NCI-H774 (cell line): ENCODE results near the gene CARD11.
"Not testable (repeated sequence)": the region's sequence is repeated elsewhere in the genome, so short reads cannot be mapped to it uniquely, and the experiment has no call there.

ENCODE experiments used
- DNase-seq: peaks from one replicate; lab custom pipeline; 2025; lab: John Stamatoyannopoulos, UW

The CARD11 gene

GRCh38 chr7:3064067-3064466, 20.4 kb upstream of the CARD11 start:
- no peak for DNase-seq

GRCh38 chr7:3063016-3063753, 19.5 kb upstream of the CARD11 start:
- no peak for DNase-seq

- DNase-seq = no peak
Measured at GRCh38 chr7:3057066-3057420, 13.4 kb upstream of the CARD11 start.

DNA sequence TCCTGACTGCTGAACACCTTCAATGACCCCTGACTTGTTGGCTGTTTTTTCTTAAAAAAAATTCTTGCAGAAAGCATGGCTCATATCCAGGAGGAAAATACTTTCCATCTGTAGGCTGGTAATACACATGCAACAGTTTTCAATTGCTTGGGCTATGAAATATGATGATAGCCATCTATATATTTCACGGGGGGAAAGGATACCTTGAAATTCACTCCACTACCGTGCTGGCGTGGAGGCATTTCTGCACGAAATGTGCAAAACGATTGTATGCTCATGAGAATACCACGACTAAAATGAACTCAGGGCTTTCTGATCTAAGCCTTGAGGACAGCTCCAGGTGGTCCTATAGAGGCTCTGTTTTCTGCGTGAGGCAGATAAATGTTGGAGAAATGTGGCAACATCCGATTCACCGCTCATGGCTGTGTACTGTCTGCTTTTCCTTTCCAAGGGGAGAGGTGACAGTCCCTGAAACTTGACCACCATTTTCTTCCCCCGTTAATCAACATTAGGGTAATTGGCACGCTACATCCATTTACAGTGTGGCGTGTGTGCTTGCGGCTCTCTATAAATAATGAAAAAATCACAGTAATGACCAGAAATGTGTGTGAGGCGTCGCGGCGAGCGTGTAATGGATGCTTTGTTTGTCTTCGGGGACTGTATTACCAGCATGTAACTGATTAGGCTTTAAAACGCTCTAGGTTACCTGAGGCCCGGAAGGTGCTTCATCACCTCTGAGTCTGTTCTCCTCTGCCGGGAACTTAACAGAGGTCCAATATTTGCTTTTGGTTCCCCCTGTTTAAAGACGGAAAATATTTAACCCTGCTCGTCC, 12.8 kb upstream of the CARD11 start:
- DNase-seq = no peak

GRCh38 chr7:3055626-3056025, 12.0 kb upstream of the CARD11 start:
- DNase-seq = no peak

DNA sequence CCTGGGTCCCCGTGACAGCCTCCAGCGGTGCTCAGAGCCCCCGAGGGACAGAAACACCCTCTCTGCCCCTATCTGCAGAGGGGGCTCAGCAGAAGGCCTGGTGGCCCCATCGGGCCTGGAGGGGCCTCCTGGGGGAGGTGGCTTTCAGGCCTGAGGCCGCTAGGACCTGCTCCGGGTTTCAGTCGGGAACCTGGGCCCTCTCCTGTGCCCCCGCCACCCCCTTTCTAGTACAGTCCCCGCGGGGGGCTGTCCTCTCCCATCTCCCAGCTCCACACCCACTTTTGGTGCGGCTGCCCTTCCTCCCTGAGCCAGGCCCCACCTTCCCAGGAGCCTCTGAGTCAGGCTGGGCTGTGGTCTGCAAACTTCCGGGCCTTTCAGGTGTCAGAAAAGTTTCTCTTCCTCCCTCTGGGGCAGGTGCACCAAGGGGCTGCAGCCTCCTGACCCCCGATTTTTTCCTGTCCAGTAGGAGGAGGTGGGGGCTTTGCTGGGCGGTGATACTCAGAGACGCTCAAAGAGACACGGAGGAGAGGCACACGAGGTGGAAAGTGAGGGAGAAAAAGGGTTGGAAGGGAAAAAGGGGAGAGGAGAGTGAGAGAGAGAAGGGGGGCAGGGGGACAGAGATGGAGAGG, 692 bp downstream of the CARD11 start:
- DNase-seq = no peak

GRCh38 chr7:3041986-3042675, 1.5 kb downstream of the CARD11 start:
- no peak for DNase-seq

- no peak for DNase-seq
Measured at GRCh38 chr7:3039787-3040186, 3.9 kb downstream of the CARD11 start.

DNA sequence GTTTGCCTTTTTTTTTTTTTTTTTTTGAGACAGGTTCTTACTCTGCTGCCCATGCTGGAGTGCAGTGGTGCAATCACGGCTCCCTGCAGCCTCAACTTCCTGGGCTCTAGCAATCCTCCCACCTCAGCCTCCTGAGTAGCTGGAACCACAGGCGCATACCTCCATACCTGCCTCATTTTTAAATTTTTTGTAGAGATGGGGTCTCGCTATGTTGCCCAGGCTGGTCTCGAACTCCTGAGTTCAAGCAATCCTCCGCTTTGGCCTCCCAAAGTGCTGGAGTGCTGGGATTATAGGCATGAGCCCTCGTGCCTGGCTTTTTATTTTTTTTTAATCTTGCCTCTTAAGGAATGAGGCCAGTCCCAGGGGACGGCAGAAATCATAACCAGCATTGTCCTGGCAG, 5.7 kb downstream of the CARD11 start:
- DNase-seq = not testable (repeated sequence)

GRCh38 chr7:3037259-3037658, 6.4 kb downstream of the CARD11 start:
- no peak for DNase-seq

DNA sequence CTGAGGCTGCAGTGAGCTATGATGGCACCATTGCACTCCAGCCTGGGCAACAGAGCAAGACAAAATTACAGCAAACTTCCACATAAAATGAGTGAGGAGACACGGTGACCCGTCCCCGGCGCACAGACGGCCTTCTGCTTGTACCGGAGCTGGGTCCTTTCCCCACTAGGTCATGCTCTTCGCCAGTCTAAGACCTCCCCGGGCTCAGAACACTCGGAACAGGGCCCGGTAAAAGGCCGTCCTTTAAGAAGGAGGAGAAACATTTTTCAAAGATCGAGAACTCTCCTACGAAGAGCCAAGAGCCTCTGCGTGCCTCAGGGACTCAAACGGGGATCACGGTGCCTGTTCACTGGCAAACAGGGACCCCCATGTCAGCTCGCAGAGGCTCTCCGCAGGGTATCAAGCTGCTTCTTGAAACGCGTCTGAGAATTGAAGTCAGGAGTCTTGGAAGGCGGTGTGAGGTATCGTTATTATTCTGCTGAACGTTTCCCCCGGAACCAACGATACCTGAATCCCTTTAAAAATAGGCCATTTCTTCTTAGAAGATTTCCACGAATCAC, 9.0 kb downstream of the CARD11 start:
- DNase-seq = no peak

GRCh38 chr7:3033581-3033980, 10.1 kb downstream of the CARD11 start:
- no peak for DNase-seq

DNA sequence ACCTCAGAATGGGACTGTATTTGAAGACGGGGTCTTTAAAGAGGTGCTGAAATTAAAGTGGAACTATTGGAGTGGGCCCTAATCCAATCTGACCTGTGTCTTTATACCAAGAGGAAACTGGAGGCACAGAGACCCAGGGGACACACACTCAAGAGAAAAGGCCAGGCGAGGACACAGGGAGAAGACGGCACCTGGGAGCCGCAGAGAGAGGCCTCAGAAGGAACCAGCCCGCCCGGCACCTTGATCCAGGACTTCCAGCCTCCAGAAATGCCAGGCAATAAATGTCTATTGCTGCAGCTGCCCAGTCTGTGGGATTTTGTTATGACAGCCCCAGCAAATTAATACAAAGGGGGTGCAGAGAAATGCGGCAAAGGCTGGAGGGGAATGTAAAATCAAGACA, 10.5 kb downstream of the CARD11 start:
- DNase-seq = no peak

- no peak for DNase-seq
Measured at GRCh38 chr7:3032256-3032655, 11.4 kb downstream of the CARD11 start.

DNA sequence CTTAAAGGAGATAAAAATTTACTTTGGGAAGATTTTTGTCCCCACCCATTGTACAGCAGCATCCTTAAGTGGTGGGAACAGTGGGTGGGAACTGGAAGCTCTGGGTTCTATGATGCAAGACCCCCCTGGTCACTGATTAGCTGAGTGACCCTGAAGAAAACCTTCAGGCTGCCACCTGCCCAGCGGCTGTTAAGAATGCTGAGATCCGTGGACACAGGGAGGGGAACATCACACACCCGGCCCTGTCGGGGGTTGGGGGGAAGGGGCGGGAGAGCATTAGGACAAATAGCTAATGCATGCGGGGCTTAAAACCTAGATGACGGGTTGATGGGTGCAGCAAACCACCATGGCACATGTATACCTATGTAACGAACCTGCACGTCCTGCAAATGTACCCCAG, 14.5 kb downstream of the CARD11 start:
- no peak for DNase-seq

- no peak for DNase-seq
Measured at GRCh38 chr7:3028758-3029093, 14.9 kb downstream of the CARD11 start.

- DNase-seq = no peak
Measured at GRCh38 chr7:3028071-3028757, 15.5 kb downstream of the CARD11 start.

DNA sequence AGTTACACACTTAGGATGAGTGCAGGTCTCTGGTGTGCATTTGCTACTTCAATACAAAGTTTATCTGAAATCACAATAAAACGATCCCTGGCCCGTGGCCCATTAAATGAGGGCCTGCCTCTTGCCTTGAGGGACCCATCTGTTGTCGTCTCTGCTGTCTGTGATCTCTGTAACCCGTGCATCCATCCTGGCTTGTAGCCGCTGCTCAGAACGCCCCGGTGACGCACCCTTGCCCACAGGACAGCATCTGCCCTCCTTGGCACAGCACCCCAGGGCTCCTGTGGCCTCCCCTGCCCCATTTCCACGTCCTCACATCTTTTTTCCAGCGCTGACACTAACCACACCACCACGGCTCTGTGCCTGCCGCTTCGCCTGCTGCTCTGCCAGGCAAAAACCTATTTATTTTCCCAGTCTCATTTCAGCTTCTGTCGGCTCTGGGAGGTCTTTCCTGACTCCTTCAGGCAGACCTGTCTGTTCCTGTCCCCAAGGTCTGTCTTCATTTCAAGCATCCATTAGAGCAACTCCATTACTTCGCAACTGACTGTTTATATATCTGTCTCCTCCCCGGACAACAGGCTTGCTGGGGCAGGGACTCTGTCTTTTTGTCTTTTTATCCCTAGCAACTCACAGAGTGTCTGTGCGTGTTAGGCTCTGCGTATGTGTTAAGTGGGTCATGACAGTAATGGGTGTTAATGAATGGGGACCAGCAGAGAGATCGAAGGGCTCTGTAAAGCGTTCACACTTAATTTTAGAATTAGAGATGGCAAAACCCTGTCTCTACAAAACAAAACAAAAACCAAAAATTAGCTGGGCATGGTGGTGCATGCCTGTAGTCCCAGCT, 16.4 kb downstream of the CARD11 start:
- DNase-seq = no peak

DNA sequence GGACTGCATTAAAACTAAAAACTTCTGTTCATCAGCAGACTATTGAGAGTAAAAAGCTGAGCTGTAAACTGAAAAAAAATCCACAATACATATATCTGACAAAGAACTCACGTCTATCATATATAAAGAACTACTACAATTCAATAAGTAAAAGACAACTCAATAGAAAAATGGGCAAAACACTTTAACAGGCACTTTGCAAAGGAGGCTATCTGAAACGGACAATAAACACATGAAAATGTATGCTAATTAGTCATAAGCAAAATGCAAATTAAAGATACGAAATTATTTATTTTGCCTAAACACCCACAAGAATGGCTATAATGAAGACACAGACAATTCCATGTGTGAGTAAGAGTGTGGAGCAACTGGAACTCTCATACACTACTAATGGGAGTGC, 18.1 kb downstream of the CARD11 start:
- no peak for DNase-seq

DNA sequence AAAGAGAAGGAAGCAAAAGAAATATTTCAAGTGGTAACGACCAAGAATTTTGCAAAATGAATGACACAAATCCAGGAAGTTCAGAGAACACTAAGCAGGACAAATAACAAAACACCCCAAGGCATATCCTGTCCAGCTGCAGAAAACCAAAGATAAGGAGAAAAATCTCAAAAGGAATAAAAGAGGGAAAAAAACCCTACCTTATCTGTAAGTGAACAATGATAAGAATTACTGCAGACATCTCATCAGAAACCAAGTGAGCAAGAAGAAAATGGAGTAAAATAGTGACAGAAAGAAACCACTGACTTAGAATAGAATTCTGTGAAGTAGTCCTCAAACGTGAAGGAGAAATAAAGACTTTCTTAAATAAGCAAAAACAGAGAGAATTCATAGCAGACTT, 21.8 kb downstream of the CARD11 start:
- DNase-seq = no peak

DNA sequence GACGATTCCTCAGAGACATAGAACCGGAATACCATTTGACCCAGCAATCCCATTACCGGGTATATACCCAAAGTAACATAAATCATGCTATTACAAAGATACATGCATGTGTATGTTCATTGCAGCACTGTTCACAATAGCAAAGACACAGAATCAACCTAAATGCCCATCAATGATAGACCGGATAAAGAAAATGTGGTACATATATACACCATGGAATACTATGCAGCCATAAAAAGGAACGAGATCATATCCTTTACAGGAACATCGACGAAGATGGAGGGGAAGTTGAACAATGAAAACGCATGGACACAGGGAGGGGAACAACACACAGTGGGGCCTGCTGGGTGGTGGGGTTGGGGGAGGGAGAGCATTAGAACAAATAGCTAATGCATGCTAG, 22.4 kb downstream of the CARD11 start:
- not testable (repeated sequence) for DNase-seq
